RWPE2 (cell line): ENCODE measurements around the gene PRSS27.

ENCODE experiments used
- ATAC-seq: fragments of 200-7000 bp; cut with Tn5 transposase; 3 replicates; pipeline ENCODE4 v1.9.1; 2021; ENCODE audit warnings: low read depth
- DNase-seq: peaks from one replicate; pipeline ENCODE4 v3.0.0-alpha.2; 2020; ENCODE audit warnings: low spot score
- H3K27ac ChIP-seq: fragments of 450-650 bp; 2 replicates; pipeline ENCODE4 v1.5.1; 2017; ENCODE audit warnings: mild to moderate bottlenecking; ENCODE audit not compliant: poor library complexity, severe bottlenecking
- H3K27me3 ChIP-seq: fragments of 250-450 bp; sonication (Bioruptor Pico); 2 replicates; pipeline ENCODE4 v1.5.1; 2021; ENCODE audit warnings: mild to moderate bottlenecking, moderate library complexity; ENCODE audit not compliant: insufficient read depth, poor library complexity, severe bottlenecking
- H3K36me3 ChIP-seq: fragments of 250-450 bp; sonication (Bioruptor Pico); 2 replicates; pipeline ENCODE4 v1.5.1; 2020; ENCODE audit warnings: low read depth, mild to moderate bottlenecking, moderate library complexity
- H3K4me1 ChIP-seq: fragments of 250-450 bp; sonication (Bioruptor Pico); 2 replicates; pipeline ENCODE4 v1.5.1; 2021; ENCODE audit warnings: mild to moderate bottlenecking, moderate library complexity; ENCODE audit not compliant: insufficient read depth, poor library complexity, severe bottlenecking
- H3K4me3 ChIP-seq: fragments of 250-450 bp; sonication (Bioruptor Pico); 2 replicates; pipeline ENCODE4 v1.5.1; 2021; ENCODE audit warnings: mild to moderate bottlenecking, moderate library complexity; ENCODE audit not compliant: severe bottlenecking
- H3K9me3 ChIP-seq: fragments of 250-450 bp; sonication (Bioruptor Pico); 2 replicates; pipeline ENCODE4 v1.5.1; 2021; ENCODE audit warnings: mild to moderate bottlenecking, moderate library complexity; ENCODE audit not compliant: severe bottlenecking
- CTCF ChIP-seq: fragments of 450-650 bp; IDR thresholded peaks from one replicate; pipeline ENCODE4 v1.5.1; 2017; ENCODE audit warnings: mild to moderate bottlenecking, moderate library complexity; ENCODE audit not compliant: poor library complexity, severe bottlenecking

Gene PRSS27

GRCh38 chr16:2708955-2709587 is 11.0 kb downstream of the PRSS27 start:
- Histone ChIP-seq H3K36me3 (peaks cover 13% of the 10 kb centered on the region), H3K27ac (no peak overlapping the region), H3K4me3 (no peak overlapping the region), H3K27me3 (no peaks in the 10 kb centered on the region), H3K9me3 (no peaks in the 10 kb centered on the region), H3K4me1 (no peaks in the 10 kb centered on the region)
- TF ChIP-seq CTCF = no peak
- ATAC-seq = no peak
- DNase-seq = no peak

DNA sequence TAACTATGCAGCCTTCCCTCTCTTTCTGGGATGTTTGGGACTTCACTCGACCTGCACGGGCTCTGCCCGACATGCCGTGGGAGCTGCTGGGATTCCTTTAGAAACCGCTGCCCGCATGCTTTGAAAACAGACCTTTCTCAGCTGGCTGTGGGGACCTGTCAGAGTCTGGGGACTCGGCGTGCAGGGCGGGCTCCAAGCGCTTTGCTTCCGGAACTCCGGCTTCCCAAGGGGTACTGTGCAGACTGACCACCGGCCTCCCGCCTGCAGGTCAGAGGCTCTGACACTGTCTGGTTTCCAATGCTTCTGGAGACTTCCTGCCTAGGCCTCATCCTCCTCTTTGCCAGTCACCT is 11.8 kb downstream of the PRSS27 start:
- no peak for TF ChIP-seq CTCF
- no peaks in the 10 kb centered on the region for H3K4me1 ChIP-seq
- no peaks in the 10 kb centered on the region for H3K27me3 ChIP-seq
- no peak for DNase-seq
- no peak for ATAC-seq
- H3K36me3 ChIP-seq = peaks cover 13% of the 10 kb centered on the region
- no peak overlapping the region for H3K4me3 ChIP-seq
- no peaks in the 10 kb centered on the region for H3K9me3 ChIP-seq
- no peak overlapping the region for H3K27ac ChIP-seq

- H3K4me3 ChIP-seq = no peak overlapping the region
- peaks cover 13% of the 10 kb centered on the region for H3K36me3 ChIP-seq
- ATAC-seq = no peak
- no peaks in the 10 kb centered on the region for H3K4me1 ChIP-seq
- H3K27me3 ChIP-seq = no peaks in the 10 kb centered on the region
- H3K9me3 ChIP-seq = no peaks in the 10 kb centered on the region
- DNase-seq = no peak
- no peak overlapping the region for H3K27ac ChIP-seq
- no peak for TF ChIP-seq CTCF
These were observed 12.4 kb downstream of the PRSS27 start for GRCh38 chr16:2707368-2708289.

DNA sequence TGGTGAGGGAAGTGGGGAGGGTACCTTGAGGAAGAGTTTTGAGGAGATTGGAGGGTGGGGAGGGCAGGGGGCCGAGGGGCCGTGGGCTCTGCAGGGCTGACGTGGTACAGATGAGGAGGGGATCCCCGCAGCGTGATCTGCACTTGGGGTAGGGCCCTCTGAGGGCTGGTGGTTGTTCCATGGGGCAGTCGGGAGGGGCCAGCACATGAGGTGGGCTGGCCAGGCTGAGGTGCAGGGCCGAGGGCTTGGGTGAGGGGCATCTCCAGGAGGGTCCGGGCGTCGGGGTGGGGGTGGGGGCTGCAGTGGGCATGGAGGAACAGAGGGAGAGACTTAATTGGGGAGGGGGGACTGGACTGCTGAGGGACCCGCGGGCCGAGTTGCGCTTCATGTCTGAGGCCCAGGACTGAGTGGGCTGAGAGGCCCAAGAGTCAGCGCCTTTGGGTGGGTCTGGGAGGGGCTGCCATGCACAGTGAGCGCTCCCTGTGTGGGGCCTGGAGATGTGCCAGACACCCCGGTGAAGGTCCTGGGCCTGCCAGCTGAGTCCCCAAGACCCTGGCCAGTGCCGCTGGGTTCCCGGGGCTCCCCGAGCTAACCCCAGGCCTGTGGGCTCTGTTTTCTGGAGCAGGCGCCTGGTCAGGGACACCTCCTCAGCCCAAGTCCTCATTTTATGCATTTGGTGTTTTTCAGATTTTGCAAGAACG is 13.3 kb downstream of the PRSS27 start:
- Histone ChIP-seq H3K27me3 (no peaks in the 10 kb centered on the region), H3K27ac (no peak overlapping the region), H3K9me3 (no peaks in the 10 kb centered on the region), H3K36me3 (peaks cover 19% of the 10 kb centered on the region), H3K4me1 (no peaks in the 10 kb centered on the region), H3K4me3 (no peak overlapping the region)
- no peak for ATAC-seq
- TF ChIP-seq CTCF = no peak
- no peak for DNase-seq
